ENCODE measurements around the gene TEX51. TPM values are rescaled to one million over a fixed set of nuclear protein-coding genes. Genes with fewer than 3 reads are reported as not detected.

Gene TEX51
- total RNA-seq, 4 donors from 2014 or later: not detected

DNA sequence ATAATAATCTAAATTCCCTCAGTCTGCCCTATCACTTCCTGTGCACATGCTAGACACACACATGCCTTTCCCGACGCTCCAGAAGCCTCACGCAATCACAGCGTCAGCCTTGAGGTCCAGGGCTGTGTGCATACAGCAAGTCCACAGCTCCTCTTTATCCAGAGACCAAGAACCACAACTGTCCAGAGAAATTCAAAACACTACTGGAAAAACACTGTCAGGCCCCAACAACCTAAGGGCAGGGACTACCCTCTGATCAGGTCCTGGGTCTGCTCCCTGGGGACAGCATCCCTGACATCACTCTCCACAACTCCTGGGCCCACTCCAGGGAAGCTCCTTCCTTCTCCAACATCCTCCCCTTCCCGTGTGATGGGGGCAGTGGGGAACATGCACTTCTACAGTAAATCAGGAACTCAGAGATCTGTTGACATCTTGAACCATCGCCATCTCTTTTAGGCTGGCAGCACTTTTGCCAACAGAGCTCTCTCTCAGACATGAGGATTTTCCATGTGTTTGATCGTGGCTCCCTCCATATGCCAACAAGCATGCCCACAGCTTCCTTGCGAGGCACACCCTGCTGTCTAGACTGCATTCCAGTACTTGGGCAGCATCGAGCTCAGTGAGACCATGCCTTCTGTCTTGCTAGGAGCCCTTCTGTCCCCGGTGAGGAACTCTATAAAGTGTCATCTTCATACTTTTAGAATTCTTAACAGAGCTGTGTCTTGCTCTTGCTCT is 15.4 kb downstream of the TEX51 start:
- intact Hi-C loops (cut with DNase I; ENCODE audit: low total_unique reads) (no loop called here), in situ Hi-C loops (cut with MboI; ENCODE audit: low pct_ligation_motif_present in 1 of 4, low pct_unique_long_range_greater_than_20kb in 1 of 4, low sequenced_read_pairs in 3 of 4) (no loop called here)
- Histone ChIP-seq H3K27ac (no peak overlapping the region), H3K9me3 (no peaks in the 10 kb centered on the region), H3K27me3 (no peaks in the 10 kb centered on the region), H3K4me3 (no peak overlapping the region), H3K36me3 (no peaks in the 10 kb centered on the region), H3K4me1 (no peaks in the 10 kb centered on the region)
- no peak for TF ChIP-seq POLR2AphosphoS5 (IDR thresholded peaks at IDR 0.05)
- DNase-seq: no peak
- 50 to 87% methylated on average over 1 to 10 of the region's 10 CpGs for WGBS, 2 donors (ENCODE audit: low coverage in 1 of 2)

DNA sequence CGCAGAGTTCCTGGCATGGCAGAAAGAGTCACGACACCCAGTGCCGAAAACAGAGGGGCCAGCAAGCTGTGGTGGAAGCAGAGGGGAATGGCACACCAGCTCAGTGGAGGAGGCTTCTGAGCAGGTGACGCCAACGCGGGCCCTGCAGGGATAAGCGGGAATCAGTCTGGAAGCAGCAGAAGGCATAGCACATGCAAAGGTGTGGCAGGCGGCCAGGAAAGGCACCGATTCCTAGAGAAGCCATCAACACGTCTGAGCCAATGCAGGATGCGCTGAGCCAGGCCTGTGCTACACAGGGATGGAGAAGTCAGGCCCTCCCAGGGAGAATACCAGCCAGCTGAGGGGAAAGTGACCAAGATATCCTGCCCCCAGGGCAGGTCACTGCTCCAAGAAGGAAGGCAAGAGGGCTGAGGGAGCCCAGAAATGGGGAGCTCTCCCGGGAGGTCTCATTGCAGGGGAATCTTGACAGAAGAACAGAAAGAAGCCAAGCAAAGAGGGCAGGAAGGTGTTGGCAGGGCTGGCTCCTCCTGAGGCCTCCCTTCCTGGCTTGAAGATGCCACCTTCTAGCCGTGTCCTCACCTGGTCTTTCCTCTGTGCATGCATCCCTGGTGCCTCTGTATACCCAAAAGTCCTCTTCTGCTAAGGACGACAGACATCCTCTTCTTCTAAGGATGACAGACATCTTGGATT is 16.3 kb downstream of the TEX51 start:
- TF ChIP-seq POLR2A (IDR thresholded peaks at IDR 0.05): no peak
- TF ChIP-seq, protein P1, sequence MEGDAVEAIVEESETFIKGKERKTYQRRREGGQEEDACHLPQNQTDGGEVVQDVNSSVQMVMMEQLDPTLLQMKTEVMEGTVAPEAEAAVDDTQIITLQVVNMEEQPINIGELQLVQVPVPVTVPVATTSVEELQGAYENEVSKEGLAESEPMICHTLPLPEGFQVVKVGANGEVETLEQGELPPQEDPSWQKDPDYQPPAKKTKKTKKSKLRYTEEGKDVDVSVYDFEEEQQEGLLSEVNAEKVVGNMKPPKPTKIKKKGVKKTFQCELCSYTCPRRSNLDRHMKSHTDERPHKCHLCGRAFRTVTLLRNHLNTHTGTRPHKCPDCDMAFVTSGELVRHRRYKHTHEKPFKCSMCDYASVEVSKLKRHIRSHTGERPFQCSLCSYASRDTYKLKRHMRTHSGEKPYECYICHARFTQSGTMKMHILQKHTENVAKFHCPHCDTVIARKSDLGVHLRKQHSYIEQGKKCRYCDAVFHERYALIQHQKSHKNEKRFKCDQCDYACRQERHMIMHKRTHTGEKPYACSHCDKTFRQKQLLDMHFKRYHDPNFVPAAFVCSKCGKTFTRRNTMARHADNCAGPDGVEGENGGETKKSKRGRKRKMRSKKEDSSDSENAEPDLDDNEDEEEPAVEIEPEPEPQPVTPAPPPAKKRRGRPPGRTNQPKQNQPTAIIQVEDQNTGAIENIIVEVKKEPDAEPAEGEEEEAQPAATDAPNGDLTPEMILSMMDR (IDR thresholded peaks at IDR 0.05): no peak
- TF ChIP-seq POLR2AphosphoS5 (IDR thresholded peaks at IDR 0.05): no peak
- no peak for TF ChIP-seq EP300 (IDR thresholded peaks at IDR 0.05; ENCODE audit: low read depth)

DNA sequence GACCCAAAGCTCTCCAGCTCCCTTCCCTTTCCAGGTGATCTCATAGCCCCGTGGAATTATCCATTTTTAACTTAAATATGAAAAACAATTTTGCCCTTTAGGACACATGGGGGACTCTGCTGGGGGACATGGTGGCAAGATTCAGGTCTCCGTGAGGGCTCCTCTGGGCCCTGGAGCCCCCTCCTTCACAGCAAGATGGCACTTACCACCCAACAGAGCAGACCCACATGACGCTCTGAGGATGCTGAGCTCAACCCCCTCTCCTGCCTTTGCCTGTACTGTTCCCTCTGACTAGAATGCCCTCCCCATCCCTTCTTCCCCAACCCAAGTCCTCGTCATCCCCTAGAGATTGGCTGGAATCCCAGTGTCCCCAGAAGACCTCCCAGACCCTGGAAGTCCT is 17.2 kb downstream of the TEX51 start:
- H3K27me3 ChIP-seq: no peaks in the 10 kb centered on the region
- H3K9me3 ChIP-seq: no peaks in the 10 kb centered on the region
- H3K27ac ChIP-seq: no peak overlapping the region
- DNase-seq: no peak
- H3K36me3 ChIP-seq: no peaks in the 10 kb centered on the region
- H3K4me1 ChIP-seq: no peaks in the 10 kb centered on the region
- intact Hi-C loops (cut with DNase I; ENCODE audit: low total_unique reads) (no loop called here), in situ Hi-C loops (cut with MboI; ENCODE audit: low pct_ligation_motif_present in 1 of 4, low pct_unique_long_range_greater_than_20kb in 1 of 4, low sequenced_read_pairs in 3 of 4) (no loop called here)
- no peak overlapping the region for H3K4me3 ChIP-seq
- WGBS, 2 donors (ENCODE audit: low coverage in 1 of 2): 70 to 84% methylated on average over 2 to 4 of the region's 4 CpGs
- no peak for TF ChIP-seq POLR2A (IDR thresholded peaks at IDR 0.05)
- TF ChIP-seq POLR2AphosphoS5 (IDR thresholded peaks at IDR 0.05): no peak
- TF ChIP-seq EP300 (IDR thresholded peaks at IDR 0.05; ENCODE audit: low read depth): no peak
- TF ChIP-seq, protein P1 (IDR thresholded peaks at IDR 0.05): no peak

More for the DNA sequence above, 16.3 kb downstream of the TEX51 start:
- Histone ChIP-seq H3K4me3 (no peak overlapping the region), H3K27ac (no peak overlapping the region), H3K36me3 (no peaks in the 10 kb centered on the region), H3K4me1 (no peaks in the 10 kb centered on the region), H3K27me3 (no peaks in the 10 kb centered on the region), H3K9me3 (no peaks in the 10 kb centered on the region)
- intact Hi-C loops (cut with DNase I; ENCODE audit: low total_unique reads): no loop called here
- DNase-seq: no peak
- in situ Hi-C loops (cut with MboI; ENCODE audit: low pct_ligation_motif_present in 1 of 4, low pct_unique_long_range_greater_than_20kb in 1 of 4, low sequenced_read_pairs in 3 of 4): no loop called here
- WGBS, 2 donors (ENCODE audit: low coverage in 1 of 2): 87 to 89% methylated on average over 12 to 14 of the region's 14 CpGs

DNA sequence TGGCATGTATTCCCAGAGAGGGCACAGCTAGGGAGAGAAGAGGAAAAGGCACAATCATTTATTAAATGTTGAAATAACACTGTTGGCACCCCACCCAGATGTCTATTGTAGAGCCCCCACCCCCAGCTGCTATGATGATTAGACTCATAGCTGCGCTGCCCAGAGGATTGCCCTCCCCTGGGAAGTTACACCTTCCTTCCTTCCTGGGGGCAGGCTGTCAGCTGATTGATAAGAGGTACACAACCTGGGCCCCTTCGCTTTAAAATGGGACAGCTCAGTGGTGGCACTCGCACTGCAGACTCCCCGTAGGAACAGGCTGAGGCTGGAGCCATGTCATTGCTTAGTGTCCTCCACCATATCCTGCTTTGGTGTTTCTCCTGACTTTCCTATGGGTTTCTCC is 18.1 kb downstream of the TEX51 start:
- WGBS, 2 donors (ENCODE audit: low coverage in 1 of 2): 94% methylated on average over 4 of the region's 4 CpGs; no CpG with 5 or more reads in 1 of the 2 donors
- no peak for DNase-seq
- H3K27ac ChIP-seq: no peak overlapping the region

More for the DNA sequence above, 18.1 kb downstream of the TEX51 start:
- no peaks in the 10 kb centered on the region for H3K36me3 ChIP-seq
- no peaks in the 10 kb centered on the region for H3K9me3 ChIP-seq
- H3K4me1 ChIP-seq: no peaks in the 10 kb centered on the region
- in situ Hi-C loops (cut with MboI; ENCODE audit: low pct_ligation_motif_present in 1 of 4, low pct_unique_long_range_greater_than_20kb in 1 of 4, low sequenced_read_pairs in 3 of 4) (no loop called here), intact Hi-C loops (cut with DNase I; ENCODE audit: low total_unique reads) (no loop called here)
- no peak for TF ChIP-seq EP300 (IDR thresholded peaks at IDR 0.05; ENCODE audit: low read depth)
- TF ChIP-seq, protein P1 (IDR thresholded peaks at IDR 0.05): no peak
- no peak for TF ChIP-seq POLR2AphosphoS5 (IDR thresholded peaks at IDR 0.05)
- no peak for TF ChIP-seq POLR2A (IDR thresholded peaks at IDR 0.05)
- no peak overlapping the region for H3K4me3 ChIP-seq
- no peaks in the 10 kb centered on the region for H3K27me3 ChIP-seq
